ENCODE measurements around the gene PLAAT4.
"Not testable (repeated sequence)": the region's sequence is repeated elsewhere in the genome, so short reads cannot be mapped to it uniquely, and the experiment has no call there.

Gene PLAAT4

GRCh38 chr11:63537293-63538101 lies 889 bp downstream of the PLAAT4 start:
- in situ Hi-C loops (cut with MboI; ENCODE audit: low sequenced_read_pairs): no loop called here

- in situ Hi-C loops (cut with MboI; ENCODE audit: low sequenced_read_pairs): not testable (repeated sequence)
These were observed 5.9 kb downstream of the PLAAT4 start for GRCh38 chr11:63542506-63542905.

- in situ Hi-C loops (cut with MboI; ENCODE audit: low sequenced_read_pairs): no loop called here
These were observed 7.1 kb downstream of the PLAAT4 start for GRCh38 chr11:63543711-63544110.

GRCh38 chr11:63547061-63547460 lies 10.5 kb downstream of the PLAAT4 start:
- in situ Hi-C loops (cut with MboI; ENCODE audit: low sequenced_read_pairs): no loop called here

GRCh38 chr11:63548178-63548577 lies 11.6 kb downstream of the PLAAT4 start:
- in situ Hi-C loops (cut with MboI; ENCODE audit: low sequenced_read_pairs): no loop called here

GRCh38 chr11:63549411-63549810 lies 12.8 kb downstream of the PLAAT4 start:
- in situ Hi-C loops (cut with MboI; ENCODE audit: low sequenced_read_pairs): no loop called here

- in situ Hi-C loops (cut with MboI; ENCODE audit: low sequenced_read_pairs): not testable (repeated sequence)
These were observed 13.6 kb downstream of the PLAAT4 start for GRCh38 chr11:63550156-63550700.

- in situ Hi-C loops (cut with MboI; ENCODE audit: low sequenced_read_pairs): no loop called here
These were observed 14.7 kb downstream of the PLAAT4 start for GRCh38 chr11:63551091-63551888.

GRCh38 chr11:63551889-63552266 lies 15.3 kb downstream of the PLAAT4 start:
- in situ Hi-C loops (cut with MboI; ENCODE audit: low sequenced_read_pairs): no loop called here

GRCh38 chr11:63552921-63553320 lies 16.3 kb downstream of the PLAAT4 start:
- in situ Hi-C loops (cut with MboI; ENCODE audit: low sequenced_read_pairs): no loop called here

- in situ Hi-C loops (cut with MboI; ENCODE audit: low sequenced_read_pairs): no loop called here
These were observed 17.2 kb downstream of the PLAAT4 start for GRCh38 chr11:63553759-63554158.

- in situ Hi-C loops (cut with MboI; ENCODE audit: low sequenced_read_pairs): no loop called here
These were observed 18.2 kb downstream of the PLAAT4 start for GRCh38 chr11:63554877-63555223.

GRCh38 chr11:63556404-63557013 lies 19.9 kb downstream of the PLAAT4 start:
- in situ Hi-C loops (cut with MboI; ENCODE audit: low sequenced_read_pairs): no loop called here

GRCh38 chr11:63557570-63557969 lies 21.0 kb downstream of the PLAAT4 start:
- in situ Hi-C loops (cut with MboI; ENCODE audit: low sequenced_read_pairs): no loop called here

- in situ Hi-C loops (cut with MboI; ENCODE audit: low sequenced_read_pairs): no loop called here
These were observed 22.0 kb downstream of the PLAAT4 start for GRCh38 chr11:63558459-63559157.

GRCh38 chr11:63560506-63561180 lies 24.0 kb downstream of the PLAAT4 start:
- in situ Hi-C loops (cut with MboI; ENCODE audit: low sequenced_read_pairs): no loop called here

- in situ Hi-C loops (cut with MboI; ENCODE audit: low sequenced_read_pairs): no loop called here
These were observed 26.8 kb downstream of the PLAAT4 start, which contains the start of gene PLAAT2 for GRCh38 chr11:63563201-63564055. PLAAT2 (minus strand) TSS chr11:63563379; CDS start chr11:63563324, 55 bp downstream.

- in situ Hi-C loops (cut with MboI; ENCODE audit: low sequenced_read_pairs): no loop called here
These were observed 27.6 kb downstream of the PLAAT4 start for GRCh38 chr11:63564056-63564774.
